Upper lobe of right lung (tissue), 1 donor: Measurements from ENCODE around the gene MAT2A. TPM values are rescaled to one million over a fixed set of nuclear protein-coding genes. Genes with fewer than 3 reads are reported as not detected.

Experiments
- ATAC-seq: fragments of 200-7000 bp; cut with Tn5 transposase; one replicate; pipeline ENCODE4 v1.9.1; 2020; ENCODE audit warnings: mild to moderate bottlenecking, moderate library complexity
- DNase-seq: peaks from one replicate; pipeline ENCODE4 v3.0.0-alpha.2; 2020
- H3K27ac ChIP-seq: fragments of 200-600 bp; one replicate; pipeline ENCODE4 v1.8.0; 2022
- H3K27me3 ChIP-seq: fragments of 200-600 bp; one replicate; pipeline ENCODE4 v1.8.0; 2022; ENCODE audit warnings: mild to moderate bottlenecking
- H3K36me3 ChIP-seq: fragments of 200-600 bp; one replicate; pipeline ENCODE4 v1.8.0; 2022
- H3K4me1 ChIP-seq: fragments of 200-600 bp; one replicate; pipeline ENCODE4 v1.8.0; 2022
- H3K4me3 ChIP-seq: fragments of 200-600 bp; one replicate; pipeline ENCODE4 v1.8.0; 2022; ENCODE audit warnings: mild to moderate bottlenecking
- H3K9me3 ChIP-seq: fragments of 200-600 bp; one replicate; pipeline ENCODE4 v1.8.0; 2022
- intact Hi-C: fragments of 100-400 bp; cut with DNase I; formaldehyde crosslinking; loops from one replicate; pipeline ENCODE4 v1.11.0; 2022
- long read RNA-seq: library from polyadenylated mRNA; unstranded; transcript quantifications from one replicate; pipeline ENCODE4 v2.0.0, GENCODE V29; 2021
- total RNA-seq: library from RNA; stranded (reverse); fragmentation: NEBNext Ultra II Directional; extraction: Animal tissue kit (Norgen Biotek cat#: 25700); gene quantifications from one replicate; pipeline ENCODE4 v1.2.1, GENCODE V29; 2021
- TF ChIP-seq, protein P1 (sequence below): fragments of 200-600 bp; IDR thresholded peaks from one replicate; pipeline ENCODE4 v1.8.0; 2022; ENCODE audit warnings: antibody characterized with exemption
- donor health status: DM: no; HTN: yes; CAD: no; lungs with severe emphysema.

Gene MAT2A
- total RNA-seq = 212 TPM
- long read RNA-seq, transcript MAT2A-201 (9 exons, 2,819 nt) = major isoform, 201 of 319 reads
- long read RNA-seq, partial matches to known transcripts = 88 of 319 reads
- long read RNA-seq, other reads (novel, unspliced or antisense) = 26 of 319 reads

DNA sequence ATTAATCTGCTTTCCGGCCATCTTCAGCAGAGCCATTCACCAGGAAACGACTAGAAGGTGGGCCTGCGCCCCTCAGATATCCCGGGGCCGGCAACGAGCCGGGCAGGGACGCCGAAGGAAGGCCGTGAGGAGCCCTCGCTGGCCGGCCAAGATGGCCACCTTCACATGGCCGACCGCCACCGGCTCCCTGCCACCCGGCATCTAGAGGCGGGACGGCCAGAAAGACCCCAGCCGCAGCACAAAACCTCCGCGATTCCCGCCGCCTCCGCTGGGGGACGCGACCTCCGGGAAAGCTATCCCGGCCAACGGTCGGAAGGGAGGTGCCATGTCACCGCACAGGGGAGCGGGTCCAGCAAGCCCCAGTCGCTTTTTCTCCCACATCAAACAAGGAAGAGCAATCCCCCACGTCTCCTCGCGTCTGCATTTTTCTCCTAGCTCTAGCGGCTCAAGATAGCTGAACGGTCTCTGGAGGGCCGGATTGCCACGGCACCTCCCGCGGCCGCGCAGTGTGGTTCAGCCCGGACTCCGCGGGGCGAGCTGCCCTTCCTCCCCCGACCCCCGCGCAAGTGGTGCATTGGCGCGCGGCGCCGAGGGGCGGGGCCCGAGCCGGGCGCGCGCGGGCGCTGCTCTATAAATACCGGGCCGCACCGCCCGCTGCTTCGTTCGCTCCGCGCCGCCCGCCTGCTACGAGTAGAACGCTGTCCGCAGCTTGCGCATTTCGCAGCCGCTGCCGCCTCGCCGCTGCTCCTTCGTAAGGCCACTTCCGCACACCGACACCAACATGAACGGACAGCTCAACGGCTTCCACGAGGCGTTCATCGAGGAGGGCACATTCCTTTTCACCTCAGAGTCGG is at the start of gene MAT2A:
MAT2A (plus strand) TSS at position 662 of the 854 bp plus-strand sequence; CDS start at position 782, 120 bp downstream.
- intact Hi-C loops = no loop called here
- peaks cover 44% of the 10 kb centered on the region for H3K4me1 ChIP-seq
- TF ChIP-seq, protein P1, sequence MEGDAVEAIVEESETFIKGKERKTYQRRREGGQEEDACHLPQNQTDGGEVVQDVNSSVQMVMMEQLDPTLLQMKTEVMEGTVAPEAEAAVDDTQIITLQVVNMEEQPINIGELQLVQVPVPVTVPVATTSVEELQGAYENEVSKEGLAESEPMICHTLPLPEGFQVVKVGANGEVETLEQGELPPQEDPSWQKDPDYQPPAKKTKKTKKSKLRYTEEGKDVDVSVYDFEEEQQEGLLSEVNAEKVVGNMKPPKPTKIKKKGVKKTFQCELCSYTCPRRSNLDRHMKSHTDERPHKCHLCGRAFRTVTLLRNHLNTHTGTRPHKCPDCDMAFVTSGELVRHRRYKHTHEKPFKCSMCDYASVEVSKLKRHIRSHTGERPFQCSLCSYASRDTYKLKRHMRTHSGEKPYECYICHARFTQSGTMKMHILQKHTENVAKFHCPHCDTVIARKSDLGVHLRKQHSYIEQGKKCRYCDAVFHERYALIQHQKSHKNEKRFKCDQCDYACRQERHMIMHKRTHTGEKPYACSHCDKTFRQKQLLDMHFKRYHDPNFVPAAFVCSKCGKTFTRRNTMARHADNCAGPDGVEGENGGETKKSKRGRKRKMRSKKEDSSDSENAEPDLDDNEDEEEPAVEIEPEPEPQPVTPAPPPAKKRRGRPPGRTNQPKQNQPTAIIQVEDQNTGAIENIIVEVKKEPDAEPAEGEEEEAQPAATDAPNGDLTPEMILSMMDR = peak; percentile 81

DNA sequence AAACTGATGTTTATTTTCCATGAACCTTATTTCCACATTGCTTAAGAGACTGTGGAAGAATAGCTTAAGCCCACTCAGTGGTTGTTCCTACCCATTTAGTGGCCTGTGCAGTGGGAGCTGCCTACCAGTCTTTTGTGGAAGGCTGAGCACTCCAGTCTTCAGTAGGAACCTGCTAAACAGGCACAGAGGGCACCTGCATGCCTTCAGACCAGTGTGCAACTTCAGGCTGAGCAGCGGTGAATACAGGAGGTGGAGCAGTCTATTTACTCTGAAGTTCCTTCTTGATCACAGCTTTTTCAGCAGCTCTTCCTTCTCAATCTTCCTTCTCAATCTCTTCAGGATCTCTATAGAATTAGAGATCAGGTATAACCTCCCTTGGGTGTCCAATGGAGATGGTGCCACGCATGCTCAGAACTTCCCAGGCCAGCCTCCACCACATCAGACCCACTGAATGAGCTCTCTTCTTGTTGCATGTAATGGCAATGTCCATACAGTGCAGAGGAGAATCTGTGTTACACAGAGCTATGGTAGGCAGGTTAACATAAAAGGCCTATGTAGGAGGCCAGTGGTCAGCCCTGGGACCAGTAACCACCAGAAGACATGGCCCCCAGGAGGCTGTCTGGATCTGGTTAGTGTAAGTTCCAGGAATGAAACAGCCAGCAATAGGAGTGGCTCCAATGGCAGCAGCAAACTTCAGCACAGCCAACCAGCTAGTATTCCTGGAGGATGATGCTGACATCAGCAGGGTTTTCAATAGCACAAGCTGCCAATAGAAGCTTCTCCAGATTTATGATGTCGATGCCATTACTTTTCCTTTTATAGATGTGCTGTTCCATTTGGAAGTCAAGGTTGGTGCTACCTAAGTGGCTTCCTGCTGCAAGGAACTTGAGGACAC is 47.9 kb upstream of the MAT2A start:
- DNase-seq (no peak), ATAC-seq (no peak)
- H3K36me3 ChIP-seq = no peaks in the 10 kb centered on the region
- no peak overlapping the region for H3K4me3 ChIP-seq
- no peak overlapping the region for H3K27ac ChIP-seq
- H3K27me3 ChIP-seq = no peaks in the 10 kb centered on the region
- H3K9me3 ChIP-seq = no peaks in the 10 kb centered on the region
- H3K4me1 ChIP-seq = no peaks in the 10 kb centered on the region
- intact Hi-C loops = no loop called here
- TF ChIP-seq, protein P1 = no peak

More for the DNA sequence above, at the start of gene MAT2A:
- peak within 1 kb of the TSS; percentile 99 for H3K27ac ChIP-seq
- peak; percentile 92 for ATAC-seq
- no peaks in the 10 kb centered on the region for H3K27me3 ChIP-seq
- DNase-seq = peak; percentile 98
- H3K9me3 ChIP-seq = no peaks in the 10 kb centered on the region
- H3K4me3 ChIP-seq = peak within 1 kb of the TSS; percentile 97
- H3K36me3 ChIP-seq = peaks cover 31% of the 10 kb centered on the region

DNA sequence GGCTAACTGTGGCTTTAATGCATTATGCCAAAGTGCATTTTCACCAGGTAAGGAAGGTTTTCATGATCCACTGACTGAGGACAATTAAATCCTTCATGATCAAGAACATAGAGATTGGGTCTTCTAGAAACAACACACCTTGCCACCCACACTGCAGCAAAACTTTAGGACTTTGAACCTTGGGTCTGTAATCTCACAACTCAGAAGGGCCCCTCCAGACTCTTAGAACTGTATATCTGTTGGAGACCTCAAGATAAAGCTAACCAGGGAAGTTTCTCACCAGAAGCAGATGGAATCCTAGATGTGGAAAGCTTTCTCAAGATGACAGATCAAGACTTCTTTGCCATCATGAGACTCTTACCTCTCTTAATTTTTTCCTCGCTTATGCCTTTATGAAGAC is 42.5 kb upstream of the MAT2A start:
- DNase-seq = no peak
- Histone ChIP-seq H3K36me3 (no peaks in the 10 kb centered on the region), H3K27ac (no peak overlapping the region), H3K4me3 (no peak overlapping the region), H3K4me1 (no peaks in the 10 kb centered on the region), H3K9me3 (no peaks in the 10 kb centered on the region), H3K27me3 (no peaks in the 10 kb centered on the region)
- intact Hi-C loops = no loop called here
- TF ChIP-seq, protein P1 = no peak
- no peak for ATAC-seq

DNA sequence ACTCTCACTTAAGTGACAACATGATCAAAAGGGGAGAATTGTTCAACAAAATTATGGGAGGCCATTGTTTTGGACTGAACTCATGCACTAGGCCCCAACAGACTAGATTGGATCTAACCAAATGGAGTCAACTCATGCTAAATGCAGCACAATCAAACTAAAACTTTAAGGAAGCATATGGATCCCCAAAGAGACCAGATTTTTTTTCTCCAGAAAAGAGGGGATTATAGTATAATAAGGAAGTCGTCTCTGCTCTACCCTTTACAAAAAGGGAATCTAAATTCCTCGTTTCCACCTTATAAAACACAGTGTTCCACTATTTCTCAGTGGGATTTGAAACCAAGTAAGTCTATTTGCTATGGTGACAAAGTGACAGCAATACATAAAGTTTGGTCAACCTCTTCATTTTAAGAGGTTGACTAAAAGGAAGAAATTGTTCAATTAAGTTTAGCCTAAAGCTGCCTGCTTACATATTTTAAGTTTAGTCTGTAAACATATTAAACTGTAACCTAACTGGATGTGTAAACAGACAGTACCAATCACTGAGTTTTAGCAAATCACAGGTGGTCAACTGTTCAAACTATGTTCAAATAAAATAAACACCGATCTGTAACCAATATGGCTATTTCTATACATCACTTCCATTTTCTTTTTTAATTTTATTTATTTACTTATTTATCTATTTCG is 40.9 kb upstream of the MAT2A start:
- no peak for DNase-seq
- no peaks in the 10 kb centered on the region for H3K4me1 ChIP-seq
- H3K27me3 ChIP-seq = no peaks in the 10 kb centered on the region
- no peaks in the 10 kb centered on the region for H3K9me3 ChIP-seq
- no peak for ATAC-seq
- no peak overlapping the region for H3K4me3 ChIP-seq
- no peak overlapping the region for H3K27ac ChIP-seq
- intact Hi-C loops = no loop called here
- H3K36me3 ChIP-seq = no peaks in the 10 kb centered on the region
- TF ChIP-seq, protein P1 = no peak

DNA sequence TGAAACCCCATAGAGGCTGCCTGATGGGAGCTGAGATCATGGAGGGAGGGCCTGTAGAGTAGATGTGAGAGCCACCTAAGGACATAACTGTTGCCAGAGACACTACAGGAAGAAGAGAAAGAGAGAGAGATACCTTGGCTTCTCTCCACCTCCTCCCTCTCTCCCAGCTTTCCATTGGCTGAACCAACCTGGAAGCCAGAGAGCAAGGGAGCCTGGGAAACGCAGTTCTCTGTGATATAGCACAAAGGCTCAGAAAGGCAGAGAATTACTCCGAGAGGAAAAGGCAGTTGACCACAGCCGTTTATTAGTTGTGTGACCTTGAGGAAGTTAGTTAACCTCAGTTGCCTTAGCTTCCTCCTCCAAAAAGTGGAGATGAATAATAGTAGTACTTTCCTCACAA is 37.7 kb upstream of the MAT2A start:
- intact Hi-C loops = no loop called here
- TF ChIP-seq, protein P1 = no peak
- H3K36me3 ChIP-seq = no peaks in the 10 kb centered on the region
- H3K9me3 ChIP-seq = no peaks in the 10 kb centered on the region
- no peaks in the 10 kb centered on the region for H3K4me1 ChIP-seq
- peak; percentile 73 for ATAC-seq
- H3K27me3 ChIP-seq = no peaks in the 10 kb centered on the region
- H3K4me3 ChIP-seq = no peak overlapping the region
- no peak overlapping the region for H3K27ac ChIP-seq
- DNase-seq = no peak
